DOHH2 (cell line): ENCODE results near the gene SLC27A1.

Source experiments
- EZH2phosphoT487 ChIP-seq: fragments of 200-600 bp; sonication (generic); IDR thresholded peaks from 2 replicates; pipeline ENCODE4 v1.6.1; 2017; ENCODE audit warnings: borderline replicate concordance, mild to moderate bottlenecking, antibody characterized with exemption, low read length, moderate library complexity, mixed read lengths
- TF ChIP-seq, protein P1 (sequence below): fragments of 200-600 bp; sonication (generic); IDR thresholded peaks from one replicate; pipeline ENCODE4 v1.5.1; 2014; ENCODE audit warnings: antibody characterized with exemption, mild to moderate bottlenecking, low read depth, low read length; ENCODE audit not compliant: poor library complexity, severe bottlenecking

- no peak for TF ChIP-seq EZH2phosphoT487
- TF ChIP-seq, protein P1, sequence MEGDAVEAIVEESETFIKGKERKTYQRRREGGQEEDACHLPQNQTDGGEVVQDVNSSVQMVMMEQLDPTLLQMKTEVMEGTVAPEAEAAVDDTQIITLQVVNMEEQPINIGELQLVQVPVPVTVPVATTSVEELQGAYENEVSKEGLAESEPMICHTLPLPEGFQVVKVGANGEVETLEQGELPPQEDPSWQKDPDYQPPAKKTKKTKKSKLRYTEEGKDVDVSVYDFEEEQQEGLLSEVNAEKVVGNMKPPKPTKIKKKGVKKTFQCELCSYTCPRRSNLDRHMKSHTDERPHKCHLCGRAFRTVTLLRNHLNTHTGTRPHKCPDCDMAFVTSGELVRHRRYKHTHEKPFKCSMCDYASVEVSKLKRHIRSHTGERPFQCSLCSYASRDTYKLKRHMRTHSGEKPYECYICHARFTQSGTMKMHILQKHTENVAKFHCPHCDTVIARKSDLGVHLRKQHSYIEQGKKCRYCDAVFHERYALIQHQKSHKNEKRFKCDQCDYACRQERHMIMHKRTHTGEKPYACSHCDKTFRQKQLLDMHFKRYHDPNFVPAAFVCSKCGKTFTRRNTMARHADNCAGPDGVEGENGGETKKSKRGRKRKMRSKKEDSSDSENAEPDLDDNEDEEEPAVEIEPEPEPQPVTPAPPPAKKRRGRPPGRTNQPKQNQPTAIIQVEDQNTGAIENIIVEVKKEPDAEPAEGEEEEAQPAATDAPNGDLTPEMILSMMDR = no peak
Observed at GRCh38 chr19:17481986-17482385, 11.7 kb downstream of the SLC27A1 start.
